Keratinocyte (primary cell): ENCODE results near the gene FBLN1.

Experiments used
- CTCF ChIP-seq, 3 experiments: IDR thresholded peaks in 1 of 3; conservative IDR thresholded peaks in 1 of 3; optimal IDR thresholded peaks in 1 of 3; 2 replicates in 2 of 3; 3 replicates in 1 of 3; pipeline versions ENCODE3 to v1.5.1; 2011; ENCODE audit warnings: low read length in 3 of 3, mild to moderate bottlenecking in 3 of 3, moderate library complexity in 2 of 3, control low read depth in 1 of 3, inconsistent platforms in 1 of 3; ENCODE audit not compliant: insufficient read depth in 2 of 3; ENCODE audit errors: extremely low read depth in 1 of 3
- EZH2 ChIP-seq: IDR thresholded peaks from one replicate; pipeline ENCODE4 v1.6.1; 2012; ENCODE audit warnings: inconsistent platforms, mild to moderate bottlenecking, low read length, moderate library complexity

DNA sequence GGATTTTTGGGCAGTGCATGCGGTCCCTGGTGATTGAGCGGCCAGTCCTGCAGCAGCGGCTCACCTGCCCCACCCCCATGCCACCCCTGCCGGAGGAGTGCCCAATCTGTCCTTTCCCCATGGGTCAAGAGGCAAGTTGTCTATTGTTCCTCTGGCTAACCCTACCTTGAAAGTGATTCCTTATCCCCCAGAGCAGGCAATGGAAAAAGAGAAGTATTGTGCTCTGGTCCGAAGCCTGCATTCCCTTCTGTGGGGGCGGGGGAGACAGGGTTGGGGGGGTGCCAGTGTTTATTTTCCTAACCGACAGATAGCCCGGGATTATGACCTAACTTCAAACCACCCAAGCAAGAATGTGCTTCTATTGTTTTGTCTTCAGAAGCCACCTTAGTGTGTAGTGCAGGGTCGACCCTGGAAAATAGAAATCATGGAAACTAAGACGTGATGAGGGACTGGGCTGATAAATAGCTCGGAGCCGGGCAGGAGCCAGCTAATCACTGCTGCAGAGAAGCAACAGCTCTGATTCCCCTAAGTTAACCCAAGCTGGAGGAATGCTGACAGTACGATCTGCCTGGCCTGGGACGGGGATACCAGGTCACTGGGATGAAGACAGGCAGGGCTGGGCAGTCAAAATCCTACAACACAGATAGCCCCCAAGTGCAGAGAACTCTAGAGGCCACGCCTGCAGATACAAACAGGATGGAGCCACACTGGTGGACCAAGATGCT lies 130.3 kb downstream of the FBLN1 start:
- TF ChIP-seq CTCF (optimal IDR thresholded peaks at IDR 0.05 in 1 of 3, IDR thresholded peaks at IDR 0.05 in 1 of 3, conservative IDR thresholded peaks at IDR 0.05 in 1 of 3; ENCODE audit: extremely low read depth in 1 of 3, insufficient read depth in 2 of 3, low read length in 3 of 3): no peak
- no peak for TF ChIP-seq EZH2
